Measurements from ENCODE around the gene NDUFA9.

NDUFA9 gene

GRCh38 chr12:4648501-4649357 lies at the start of gene NDUFA9, which contains the start of gene AKAP3:
Gene NDUFA9, plus strand, starts transcription at chr12:4649114. Its CDS starts 13 bp downstream, at chr12:4649127.
Gene AKAP3, minus strand, starts transcription at chr12:4649051. Its CDS starts 10,855 bp downstream, at chr12:4638196.
- peak; percentile 61 to 73 for DNase-seq (ENCODE audit: low read depth in 2 of 2)

DNA sequence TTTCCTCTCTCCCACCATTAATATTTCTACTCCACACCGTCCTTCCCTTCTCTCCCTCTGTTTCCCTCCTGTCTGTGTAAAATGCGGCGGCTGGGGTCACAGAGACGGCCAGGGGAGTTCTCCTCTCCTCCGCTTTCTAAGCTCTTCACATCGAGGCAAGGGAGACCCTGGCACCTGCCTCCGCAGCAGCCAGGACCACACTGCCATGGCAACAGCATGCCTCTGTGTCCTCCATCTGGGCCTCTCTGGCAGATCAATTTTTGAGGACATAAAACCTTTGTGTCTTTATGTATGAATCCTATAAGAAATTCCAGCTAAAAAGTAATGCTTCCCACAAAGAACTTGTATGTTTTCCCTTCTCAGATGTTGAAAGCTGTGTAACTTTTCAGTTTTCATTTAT lies 45.5 kb upstream of the NDUFA9 start:
- no peak for DNase-seq (ENCODE audit: low read depth in 2 of 2)

- DNase-seq (ENCODE audit: low read depth in 2 of 2), result no peak
These were observed 45.0 kb upstream of the NDUFA9 start for GRCh38 chr12:4603946-4604345.

DNA sequence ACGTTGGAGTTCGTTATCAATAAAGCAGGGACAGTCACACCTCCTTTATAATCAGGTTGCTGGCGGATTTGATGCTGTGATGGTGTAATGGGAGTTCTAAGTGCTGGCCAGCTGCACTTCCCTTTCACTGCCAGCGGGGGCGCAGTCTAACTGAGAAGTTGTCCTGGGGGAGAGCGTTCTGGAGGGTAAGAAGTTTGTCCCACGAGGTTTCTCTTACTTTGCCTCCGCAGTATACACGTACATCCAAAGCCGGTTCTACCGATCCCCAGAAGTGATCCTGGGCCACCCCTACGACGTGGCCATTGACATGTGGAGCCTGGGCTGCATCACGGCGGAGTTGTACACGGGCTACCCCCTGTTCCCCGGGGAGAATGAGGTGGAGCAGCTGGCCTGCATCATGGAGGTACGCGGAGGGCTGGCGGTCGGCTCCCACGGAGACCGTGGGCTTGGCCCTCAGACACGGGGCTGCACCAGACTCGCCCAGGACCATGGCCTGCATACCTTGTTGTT lies 44.2 kb upstream of the NDUFA9 start:
- DNase-seq (ENCODE audit: low read depth in 2 of 2), result peak; percentile 69 to 76

DNA sequence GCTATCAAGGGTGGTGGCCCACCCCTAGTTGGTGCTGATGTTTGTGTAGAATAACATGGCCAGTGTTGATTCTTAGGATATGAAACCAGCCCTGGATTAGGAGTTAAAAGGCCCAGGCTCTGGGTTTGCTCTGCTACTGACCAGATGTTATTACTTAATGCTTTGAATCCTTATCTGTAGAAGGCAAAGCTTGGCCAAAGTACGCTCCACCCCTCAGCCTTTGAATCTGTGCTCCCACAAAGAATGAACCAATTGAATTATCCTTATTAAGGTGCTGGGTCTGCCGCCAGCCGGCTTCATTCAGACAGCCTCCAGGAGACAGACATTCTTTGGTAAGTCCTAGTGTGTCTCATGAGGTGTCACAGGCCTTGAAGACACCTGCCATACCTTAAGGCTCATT lies 41.9 kb upstream of the NDUFA9 start:
- no peak for DNase-seq (ENCODE audit: low read depth in 2 of 2)

- DNase-seq (ENCODE audit: low read depth in 2 of 2), result no peak
These were observed 39.8 kb upstream of the NDUFA9 start for GRCh38 chr12:4609071-4609470.

- no peak for DNase-seq (ENCODE audit: low read depth in 2 of 2)
These were observed 38.4 kb upstream of the NDUFA9 start for GRCh38 chr12:4610481-4610880.

DNA sequence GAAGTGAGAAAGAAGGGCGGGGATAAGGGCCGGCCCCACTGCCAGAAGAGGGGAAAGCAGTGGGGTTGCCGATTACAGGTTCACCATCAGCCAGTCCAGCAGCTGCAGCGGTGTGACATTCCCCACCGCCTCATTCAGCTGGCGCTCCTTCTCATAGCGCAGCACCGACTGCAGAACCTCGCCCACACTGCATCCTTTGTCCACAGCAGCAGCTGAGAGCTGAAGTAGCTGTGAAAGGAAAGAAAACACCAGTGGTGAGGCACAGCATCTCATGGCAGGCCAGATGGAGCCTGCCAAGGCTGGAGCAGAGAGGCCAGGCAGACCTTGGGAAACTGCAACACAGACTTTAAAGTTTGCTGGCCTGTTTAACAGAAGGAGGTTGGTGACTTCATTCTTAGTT lies 33.2 kb upstream of the NDUFA9 start:
- no peak for DNase-seq (ENCODE audit: low read depth in 2 of 2)

GRCh38 chr12:4621511-4621910 lies 27.4 kb upstream of the NDUFA9 start:
- DNase-seq (ENCODE audit: low read depth in 2 of 2), result no peak

GRCh38 chr12:4626543-4626942 lies 22.4 kb upstream of the NDUFA9 start:
- DNase-seq (ENCODE audit: low read depth in 2 of 2), result no peak

DNA sequence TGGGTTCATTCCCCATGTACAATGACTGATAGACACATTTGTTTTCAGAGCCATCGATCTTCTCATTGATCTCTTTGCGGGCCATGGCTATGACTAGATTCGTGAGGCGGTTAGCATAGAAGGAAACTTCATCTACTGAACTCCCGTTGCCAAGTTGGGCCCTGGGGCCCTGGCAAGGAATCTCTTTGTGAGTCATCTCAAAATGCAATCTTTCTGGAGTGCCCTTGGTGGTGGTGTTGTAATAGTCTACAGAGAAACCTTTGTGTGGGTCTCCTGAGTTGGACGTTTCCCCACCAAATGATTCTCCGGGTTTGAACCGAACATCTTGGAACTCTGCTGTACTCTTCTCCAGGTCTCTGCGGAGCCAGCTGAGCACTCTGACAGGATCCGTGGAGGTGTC lies 20.5 kb upstream of the NDUFA9 start:
- DNase-seq (ENCODE audit: low read depth in 2 of 2), result no peak

DNA sequence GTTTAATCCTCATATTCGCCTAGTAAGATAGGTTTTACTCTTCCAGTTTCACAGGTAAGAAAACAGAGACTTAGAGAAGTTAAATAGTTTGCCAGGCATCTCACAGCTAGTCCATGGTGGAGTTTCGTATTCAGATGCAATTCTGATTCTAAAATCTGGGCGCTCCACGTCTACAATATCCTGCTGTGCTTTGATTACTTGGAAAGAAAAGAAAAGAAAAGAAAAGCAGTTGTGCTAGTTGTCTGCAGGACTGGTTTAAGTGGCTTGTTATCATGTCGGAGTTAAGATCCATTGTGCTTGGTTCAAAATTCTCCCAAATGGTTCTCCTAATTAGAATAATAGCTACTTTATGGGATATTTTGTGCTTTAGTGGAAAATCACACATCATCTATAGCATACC lies 18.7 kb upstream of the NDUFA9 start:
- DNase-seq (ENCODE audit: low read depth in 2 of 2), result no peak

- no peak for DNase-seq (ENCODE audit: low read depth in 2 of 2)
These were observed 5.2 kb upstream of the NDUFA9 start for GRCh38 chr12:4643747-4644146.

DNA sequence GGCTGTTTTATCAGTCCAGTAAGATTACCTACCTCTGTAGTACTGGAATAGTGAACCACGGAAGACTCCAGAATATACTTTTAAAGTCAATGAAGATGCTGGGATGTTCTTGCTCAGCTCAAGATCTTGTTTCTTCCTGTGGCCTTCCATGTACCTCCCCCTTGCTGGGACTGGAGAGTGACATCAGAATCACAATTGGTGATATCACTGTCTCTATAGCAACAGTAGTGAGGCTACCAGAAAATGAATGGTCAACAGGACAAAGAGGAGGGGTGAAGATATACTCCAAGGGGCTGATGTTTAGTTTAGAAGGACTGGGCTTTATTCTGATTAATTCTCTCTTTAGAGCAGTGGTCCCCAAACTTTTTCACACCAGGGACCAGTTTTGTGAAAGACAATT lies 3.9 kb upstream of the NDUFA9 start:
- no peak for DNase-seq (ENCODE audit: low read depth in 2 of 2)

- no peak for DNase-seq (ENCODE audit: low read depth in 2 of 2)
These were observed 812 bp upstream of the NDUFA9 start for GRCh38 chr12:4648104-4648500.

- DNase-seq (ENCODE audit: low read depth in 2 of 2), result no peak
These were observed 396 bp downstream of the NDUFA9 start for GRCh38 chr12:4649358-4649661.

DNA sequence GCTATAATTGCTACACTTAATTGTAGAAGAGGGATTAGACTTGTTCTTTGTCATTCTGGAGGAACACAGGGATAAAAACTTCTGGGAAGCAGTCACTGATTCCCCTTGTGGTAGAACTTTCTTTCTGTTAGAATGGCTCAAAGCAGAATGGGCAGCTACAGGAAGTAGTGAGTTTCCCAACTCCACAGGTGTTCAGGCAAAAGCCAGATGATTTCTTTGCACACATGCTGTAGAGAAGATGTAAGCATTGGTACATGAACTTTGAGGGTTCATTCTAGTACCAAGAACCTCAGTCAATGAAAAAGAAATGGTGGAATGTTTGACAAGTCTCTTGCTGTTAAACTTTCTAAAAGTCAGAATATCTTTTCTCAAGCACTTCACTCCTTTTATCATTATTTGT lies 4.3 kb downstream of the NDUFA9 start:
- no peak for DNase-seq (ENCODE audit: low read depth in 2 of 2)

DNA sequence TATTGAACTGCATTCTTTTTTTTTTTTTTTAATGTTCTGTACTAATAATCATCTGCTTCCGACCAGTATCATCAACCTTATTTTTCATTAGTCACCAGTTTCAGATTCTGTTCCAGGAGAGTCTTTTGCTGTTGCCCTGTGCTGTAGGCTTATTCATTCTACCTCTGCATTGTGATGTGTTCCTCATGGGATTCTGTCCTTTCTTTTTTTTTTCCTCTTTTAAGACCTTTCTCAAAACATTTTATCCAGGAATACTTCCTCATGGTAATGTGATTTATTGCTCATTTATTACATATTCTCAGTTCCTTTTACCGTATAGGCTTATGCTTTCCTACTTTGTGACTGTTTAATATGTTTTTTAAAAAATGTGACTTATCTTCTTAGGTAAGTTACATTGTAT lies 4.8 kb downstream of the NDUFA9 start:
- no peak for DNase-seq (ENCODE audit: low read depth in 2 of 2)

GRCh38 chr12:4663971-4664505 lies 15.1 kb downstream of the NDUFA9 start:
- DNase-seq (ENCODE audit: low read depth in 2 of 2), result no peak

- DNase-seq (ENCODE audit: low read depth in 2 of 2), result no peak
These were observed 16.3 kb downstream of the NDUFA9 start for GRCh38 chr12:4665236-4665635.

GRCh38 chr12:4679711-4680110 lies 30.8 kb downstream of the NDUFA9 start:
- no peak for DNase-seq (ENCODE audit: low read depth in 2 of 2)

DNA sequence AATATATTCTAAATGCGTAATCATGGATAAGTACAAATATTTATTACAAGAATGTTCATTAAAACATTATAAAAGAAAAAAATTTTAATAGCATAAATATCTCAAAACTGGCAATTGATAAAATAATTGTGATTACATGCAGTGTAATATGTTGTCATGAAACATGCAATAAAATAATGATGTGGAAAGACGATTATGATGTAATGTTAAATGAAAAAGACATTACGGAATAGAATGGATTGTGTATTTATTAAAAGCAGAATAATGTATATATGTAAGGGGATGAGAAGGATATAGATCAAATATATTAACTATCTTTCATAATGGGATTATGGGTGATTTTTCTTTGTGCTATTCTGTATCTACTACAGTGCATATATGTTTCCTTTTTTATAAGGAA lies 32.8 kb downstream of the NDUFA9 start:
- no peak for DNase-seq (ENCODE audit: low read depth in 2 of 2)

DNA sequence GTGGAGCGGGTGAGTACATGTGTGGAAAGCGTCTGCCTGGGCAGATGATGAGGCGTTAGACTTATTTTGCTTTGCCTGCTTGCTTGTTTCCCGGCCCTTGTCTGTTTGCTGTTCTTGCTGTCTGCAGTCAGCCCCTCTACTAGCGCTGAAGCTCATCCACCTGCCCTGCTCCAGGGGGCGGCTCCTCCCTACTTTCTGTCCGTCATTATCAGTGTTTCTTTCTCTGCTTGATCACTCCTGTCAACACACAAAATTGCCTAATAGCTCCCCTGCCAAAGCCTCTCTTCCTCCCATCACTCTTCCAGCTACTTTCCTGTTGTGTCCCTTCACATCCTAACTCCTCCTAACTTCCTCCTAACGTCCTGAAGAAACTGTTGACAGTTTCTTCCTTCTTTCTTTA lies 36.4 kb downstream of the NDUFA9 start:
- no peak for DNase-seq (ENCODE audit: low read depth in 2 of 2)

DNA sequence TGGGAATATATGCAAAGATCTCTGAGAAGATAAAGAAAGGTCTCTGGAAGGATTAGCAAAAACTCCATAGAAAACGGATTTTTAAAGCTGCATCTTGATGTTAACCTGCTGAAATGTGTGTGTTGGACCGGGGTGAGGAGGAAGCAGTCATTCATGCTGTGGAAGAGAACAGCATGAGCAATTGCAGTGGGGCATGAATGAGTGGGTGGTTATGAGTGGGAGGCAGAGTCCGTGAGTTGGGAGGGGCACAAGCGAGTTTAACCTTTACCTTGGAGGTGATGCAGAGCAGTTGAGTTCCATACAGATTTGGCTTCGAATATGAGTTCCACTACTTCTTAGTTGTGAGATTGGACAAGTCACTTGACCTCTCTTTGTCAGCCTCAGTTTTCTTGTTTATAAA lies 41.8 kb downstream of the NDUFA9 start:
- DNase-seq (ENCODE audit: low read depth in 2 of 2), result no peak
